Activated T-helper 2 cell treated with anti-CD3 and anti-CD28 coated beads, Interferon-gamma antibody, Interleukin-2, Interleukin-4, amounts not matched to agents 10 μg/mL and 5 μg/mL and 100 μg/mL, durations not matched to agents 14 hours and 24 hours and 36 hours (primary cell): Measurements from ENCODE around the gene FBXO11. TPM values are rescaled to one million over a fixed set of nuclear protein-coding genes. Genes with fewer than 3 reads are reported as not detected.
"Not testable (repeated sequence)": the region's sequence is repeated elsewhere in the genome, so short reads cannot be mapped to it uniquely, and the experiment has no call there.

Source experiments
- DNase-seq: peaks from one replicate; pipeline ENCODE4 v3.0.0; 2021; ENCODE audit warnings: low spot score
- H3K27ac Mint-ChIP-seq: one replicate; pipeline ENCODE4 v1.8.0; 2021; ENCODE audit warnings: mixed read lengths
- H3K27me3 Mint-ChIP-seq: one replicate; pipeline ENCODE4 v1.8.0; 2021; ENCODE audit warnings: low read depth, mixed read lengths
- H3K36me3 Mint-ChIP-seq: one replicate; pipeline ENCODE4 v1.8.0; 2021; ENCODE audit warnings: low read depth, mixed read lengths
- H3K4me1 Mint-ChIP-seq: one replicate; pipeline ENCODE4 v1.8.0; 2021; ENCODE audit warnings: low read depth, mixed read lengths
- H3K4me3 Mint-ChIP-seq: one replicate; pipeline ENCODE4 v1.8.0; 2021; ENCODE audit warnings: low read depth, mild to moderate bottlenecking, moderate library complexity, mixed read lengths
- H3K9me3 Mint-ChIP-seq: one replicate; pipeline ENCODE4 v1.8.0; 2021; ENCODE audit warnings: mixed read lengths
- intact Hi-C: fragments of 100-400 bp; cut with micrococcal nuclease; formaldehyde crosslinking; loops from one replicate; pipeline ENCODE4 v1.15.1; 2023
- total RNA-seq: library from RNA; stranded (reverse); gene quantifications from 2 replicates; pipeline ENCODE4 v1.2.3, GENCODE V29; 2022

FBXO11 gene
- total RNA-seq, 1 donor from 2014 or later = 58.6 TPM

DNA sequence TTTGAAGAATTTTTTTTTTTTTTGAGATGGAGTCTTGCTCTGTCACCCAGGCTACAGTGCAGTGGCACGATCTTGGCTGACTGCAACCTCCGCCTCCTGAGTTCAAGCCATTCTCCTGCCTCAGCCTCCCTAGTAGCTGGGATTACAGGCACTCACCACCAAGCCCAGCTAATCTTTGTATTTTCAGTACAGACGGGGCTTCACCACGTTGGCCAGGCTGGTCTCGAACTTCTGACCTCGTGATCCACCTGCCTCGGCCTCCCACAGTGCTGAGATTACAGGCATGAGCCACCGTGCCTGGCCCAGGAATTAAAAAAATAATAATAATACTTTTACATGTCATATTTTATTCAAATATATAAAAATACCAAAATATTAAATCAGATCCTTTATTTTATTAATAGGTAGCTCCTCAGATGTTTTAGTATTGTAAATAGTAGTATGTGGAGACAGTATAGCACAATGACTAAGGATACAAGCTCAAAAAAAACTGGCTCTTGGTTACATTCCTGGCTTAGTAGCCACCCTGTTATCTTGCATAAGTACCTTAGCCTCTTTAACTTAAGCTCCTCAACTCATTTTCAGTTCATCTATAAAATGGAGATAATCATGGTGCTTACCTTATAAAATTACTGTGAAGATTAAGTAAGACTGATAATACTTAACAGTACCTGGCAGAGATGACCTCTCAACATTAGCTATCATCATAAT is 53.1 kb downstream of the FBXO11 start:
- intact Hi-C loops, DNase-seq, H3K4me3 Mint-ChIP-seq, H3K9me3 Mint-ChIP-seq, H3K27ac Mint-ChIP-seq, H3K27me3 Mint-ChIP-seq: not testable (repeated sequence)
- Mint-ChIP-seq H3K36me3 (peaks cover 15% of the 10 kb centered on the region), H3K4me1 (peaks cover 30% of the 10 kb centered on the region)

DNA sequence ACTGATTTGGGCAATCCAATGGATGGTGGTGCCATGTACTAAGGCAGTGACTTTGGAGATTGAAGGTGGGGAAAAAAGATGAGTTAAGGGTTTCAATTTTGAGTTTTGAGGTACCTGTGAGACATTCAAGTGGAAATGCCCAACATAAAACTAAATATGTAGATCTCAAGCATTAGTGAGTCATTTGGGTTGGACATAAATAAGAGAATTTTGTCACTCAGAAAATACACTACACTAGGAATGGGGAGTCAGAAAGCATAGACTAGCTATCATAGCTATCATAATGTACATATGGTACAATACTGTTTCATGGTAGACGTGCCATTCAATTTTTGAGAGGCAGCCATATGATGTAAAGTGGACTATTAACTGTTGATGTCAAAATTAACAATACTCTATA is 56.1 kb downstream of the FBXO11 start:
- H3K27ac Mint-ChIP-seq = no peak overlapping the region
- DNase-seq = no peak
- intact Hi-C loops = no loop called here
- no peaks in the 10 kb centered on the region for H3K27me3 Mint-ChIP-seq
- H3K4me3 Mint-ChIP-seq = no peak overlapping the region
- peaks cover 9% of the 10 kb centered on the region for H3K4me1 Mint-ChIP-seq
- peaks cover 14% of the 10 kb centered on the region for H3K36me3 Mint-ChIP-seq
- no peaks in the 10 kb centered on the region for H3K9me3 Mint-ChIP-seq

DNA sequence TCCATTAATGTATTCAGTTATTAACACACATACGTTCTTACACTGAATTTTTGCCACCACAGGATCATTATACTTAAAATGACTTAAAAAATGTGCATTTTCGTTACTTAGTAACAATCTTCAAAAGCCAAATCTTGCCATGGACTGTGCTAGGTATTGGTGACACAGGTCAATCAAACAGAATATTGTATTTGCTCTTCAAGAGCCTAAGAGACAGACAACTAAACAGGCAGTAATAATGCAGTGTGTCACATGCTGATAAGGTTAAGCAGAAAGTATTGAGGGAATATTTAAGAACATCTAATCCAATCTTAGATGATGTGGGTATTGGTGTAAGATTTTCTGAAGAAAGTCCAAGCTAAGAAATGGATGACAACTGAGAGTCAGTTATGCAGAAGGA is 56.9 kb downstream of the FBXO11 start:
- H3K4me3 Mint-ChIP-seq = no peak overlapping the region
- H3K4me1 Mint-ChIP-seq = peaks cover 12% of the 10 kb centered on the region

DNA sequence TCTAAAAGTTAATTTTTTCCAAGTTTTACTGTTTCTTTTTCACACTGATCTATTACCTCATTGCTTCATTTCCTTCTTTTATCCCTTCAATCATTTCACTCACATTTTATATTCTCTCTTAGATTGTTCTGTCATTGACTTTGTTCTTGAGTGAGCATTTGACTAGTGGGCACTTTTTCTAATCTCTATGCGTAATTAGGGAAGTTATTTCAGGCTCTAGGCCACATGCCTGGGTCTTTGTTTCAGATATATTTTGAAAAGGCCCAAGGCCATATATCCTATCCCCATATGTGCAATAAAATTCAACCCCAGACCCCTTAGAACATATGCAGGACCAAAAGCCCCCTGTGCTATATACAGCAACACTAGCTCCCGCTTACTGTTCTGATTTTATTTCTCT is 62.1 kb downstream of the FBXO11 start:
- Mint-ChIP-seq H3K27ac (no peak overlapping the region), H3K36me3 (peaks cover 9% of the 10 kb centered on the region), H3K4me1 (peaks cover 19% of the 10 kb centered on the region)

More for the DNA sequence above, 56.9 kb downstream of the FBXO11 start:
- H3K27me3 Mint-ChIP-seq = no peaks in the 10 kb centered on the region
- H3K27ac Mint-ChIP-seq = no peak overlapping the region
- no peaks in the 10 kb centered on the region for H3K9me3 Mint-ChIP-seq
- peaks cover 14% of the 10 kb centered on the region for H3K36me3 Mint-ChIP-seq
- intact Hi-C loops = no loop called here
- no peak for DNase-seq

DNA sequence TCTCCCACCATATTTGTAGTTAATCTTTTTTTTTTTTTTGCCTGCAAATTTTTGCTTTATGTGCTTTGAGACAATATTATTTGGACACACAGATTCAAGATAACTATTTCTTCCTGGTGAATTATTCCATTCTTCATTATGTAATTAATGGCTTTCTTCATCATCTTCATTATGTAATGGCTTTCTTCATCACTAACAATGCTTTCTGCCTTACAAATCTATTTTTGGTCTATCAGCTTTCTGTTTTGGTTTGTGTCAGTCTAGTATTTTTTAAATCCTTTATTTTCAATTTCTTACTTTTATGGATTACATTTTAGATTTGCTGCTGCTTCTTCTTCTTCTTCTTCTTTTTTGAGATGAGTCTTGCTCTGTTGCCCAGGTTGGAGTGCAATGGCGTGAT is 62.9 kb downstream of the FBXO11 start:
- no peak overlapping the region for H3K4me3 Mint-ChIP-seq
- H3K36me3 Mint-ChIP-seq = peaks cover 16% of the 10 kb centered on the region
- DNase-seq = no peak
- no peaks in the 10 kb centered on the region for H3K27me3 Mint-ChIP-seq
- peaks cover 19% of the 10 kb centered on the region for H3K4me1 Mint-ChIP-seq
- H3K9me3 Mint-ChIP-seq = no peaks in the 10 kb centered on the region
- intact Hi-C loops = no loop called here
- H3K27ac Mint-ChIP-seq = no peak overlapping the region

More for the DNA sequence above, 62.1 kb downstream of the FBXO11 start:
- H3K4me3 Mint-ChIP-seq = no peak overlapping the region
- no peaks in the 10 kb centered on the region for H3K9me3 Mint-ChIP-seq
- intact Hi-C loops = no loop called here
- no peaks in the 10 kb centered on the region for H3K27me3 Mint-ChIP-seq
- no peak for DNase-seq

- Mint-ChIP-seq H3K27ac (peak overlapping the region; percentile 22), H3K27me3 (no peaks in the 10 kb centered on the region), H3K9me3 (no peaks in the 10 kb centered on the region), H3K4me1 (peaks cover 19% of the 10 kb centered on the region), H3K36me3 (peaks cover 16% of the 10 kb centered on the region), H3K4me3 (no peak overlapping the region)
- intact Hi-C loops = no loop called here
- DNase-seq = no peak
Measured at GRCh38 chr2:47842846-47843245, 63.5 kb downstream of the FBXO11 start.

- no peak for DNase-seq
- Mint-ChIP-seq H3K27ac (no peak overlapping the region), H3K4me1 (peaks cover 19% of the 10 kb centered on the region), H3K27me3 (no peaks in the 10 kb centered on the region), H3K4me3 (no peak overlapping the region), H3K36me3 (peaks cover 51% of the 10 kb centered on the region), H3K9me3 (no peaks in the 10 kb centered on the region)
- intact Hi-C loops = no loop called here
Measured at GRCh38 chr2:47838686-47839085, 67.6 kb downstream of the FBXO11 start.

- intact Hi-C loops = no loop called here
- no peaks in the 10 kb centered on the region for H3K27me3 Mint-ChIP-seq
- peaks cover 15% of the 10 kb centered on the region for H3K4me1 Mint-ChIP-seq
- no peak overlapping the region for H3K4me3 Mint-ChIP-seq
- H3K27ac Mint-ChIP-seq = no peak overlapping the region
- DNase-seq = no peak
- H3K36me3 Mint-ChIP-seq = peaks cover 51% of the 10 kb centered on the region
- no peaks in the 10 kb centered on the region for H3K9me3 Mint-ChIP-seq
Measured at GRCh38 chr2:47838249-47838648, 68.0 kb downstream of the FBXO11 start.

DNA sequence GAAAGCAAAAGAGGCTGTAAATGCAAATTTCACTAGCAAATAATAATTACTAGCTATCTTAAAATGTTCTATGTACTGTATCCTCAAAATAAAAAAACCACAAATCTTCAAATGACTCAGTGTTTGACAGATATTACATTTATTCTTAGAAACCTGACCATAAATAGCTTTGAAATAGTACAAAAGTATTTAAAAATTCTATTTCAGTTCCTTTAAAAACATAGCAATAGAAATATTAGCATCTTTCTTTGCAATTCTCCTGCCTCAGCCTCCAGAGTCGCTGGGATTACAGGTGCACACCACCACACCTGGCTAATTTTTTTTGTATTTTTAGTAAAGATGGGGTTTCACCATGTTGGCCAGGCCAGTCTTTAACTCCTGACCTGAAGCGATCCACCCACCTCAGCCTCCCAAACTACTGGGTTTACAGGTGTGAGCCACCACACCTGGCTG is 72.8 kb downstream of the FBXO11 start:
- DNase-seq = no peak
- no peaks in the 10 kb centered on the region for H3K9me3 Mint-ChIP-seq
- intact Hi-C loops = no loop called here
- no peak overlapping the region for H3K4me3 Mint-ChIP-seq
- H3K36me3 Mint-ChIP-seq = peaks cover 67% of the 10 kb centered on the region
- H3K4me1 Mint-ChIP-seq = peaks cover 5% of the 10 kb centered on the region
- no peaks in the 10 kb centered on the region for H3K27me3 Mint-ChIP-seq
- H3K27ac Mint-ChIP-seq = no peak overlapping the region

- Mint-ChIP-seq H3K27ac (no peak overlapping the region), H3K4me1 (peaks cover 3% of the 10 kb centered on the region), H3K4me3 (no peak overlapping the region), H3K36me3 (peaks cover 66% of the 10 kb centered on the region), H3K27me3 (no peaks in the 10 kb centered on the region), H3K9me3 (no peaks in the 10 kb centered on the region)
- no peak for DNase-seq
- intact Hi-C loops = no loop called here
Measured at GRCh38 chr2:47822518-47822917, 83.8 kb downstream of the FBXO11 start.

DNA sequence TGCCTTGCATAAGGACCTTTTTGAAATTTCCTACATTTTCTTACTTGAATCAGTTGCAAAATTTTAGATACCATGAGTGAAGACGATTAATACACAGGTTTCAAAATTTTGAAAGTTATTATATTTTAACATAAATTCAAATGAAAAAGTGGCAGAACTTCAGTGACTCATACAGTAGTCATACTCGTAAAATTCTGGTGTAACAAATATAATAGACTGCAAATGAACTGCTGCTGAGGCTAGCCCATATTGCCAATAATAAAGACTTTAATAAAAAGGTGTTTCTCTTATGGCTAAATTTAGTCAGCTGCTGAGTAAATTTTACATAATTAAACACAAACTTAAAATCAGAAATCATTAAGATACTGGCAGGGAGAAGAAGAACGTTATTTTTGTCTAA is 86.5 kb downstream of the FBXO11 start:
- H3K27me3 Mint-ChIP-seq = no peaks in the 10 kb centered on the region
- H3K4me3 Mint-ChIP-seq = no peak overlapping the region
- peaks cover 5% of the 10 kb centered on the region for H3K4me1 Mint-ChIP-seq
- H3K27ac Mint-ChIP-seq = no peak overlapping the region
- peaks cover 73% of the 10 kb centered on the region for H3K36me3 Mint-ChIP-seq
- no peaks in the 10 kb centered on the region for H3K9me3 Mint-ChIP-seq
- intact Hi-C loops = no loop called here
- DNase-seq = no peak

DNA sequence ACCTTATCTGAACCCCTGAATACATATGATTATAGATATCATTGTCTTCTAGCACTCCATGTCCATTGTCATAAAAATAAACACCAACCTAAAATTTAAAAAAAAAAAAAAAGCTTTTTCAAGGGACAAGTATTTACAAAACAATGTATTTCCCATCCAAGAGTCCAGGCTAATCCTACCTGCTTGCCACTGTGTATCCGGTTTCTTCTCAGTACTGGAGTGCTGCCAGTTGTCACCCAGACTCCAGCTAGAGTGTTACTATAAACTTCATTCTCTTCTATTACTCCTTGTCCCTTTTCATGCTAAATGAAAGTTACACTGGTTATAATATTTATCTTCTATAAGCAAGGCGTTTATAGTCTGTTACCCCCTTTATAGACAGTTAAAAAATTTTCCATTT is 87.5 kb downstream of the FBXO11 start:
- Mint-ChIP-seq H3K4me1 (peaks cover 5% of the 10 kb centered on the region), H3K27ac (no peak overlapping the region), H3K4me3 (no peak overlapping the region), H3K36me3 (peaks cover 73% of the 10 kb centered on the region), H3K27me3 (no peaks in the 10 kb centered on the region), H3K9me3 (no peaks in the 10 kb centered on the region)
- DNase-seq = no peak
- intact Hi-C loops = no loop called here

DNA sequence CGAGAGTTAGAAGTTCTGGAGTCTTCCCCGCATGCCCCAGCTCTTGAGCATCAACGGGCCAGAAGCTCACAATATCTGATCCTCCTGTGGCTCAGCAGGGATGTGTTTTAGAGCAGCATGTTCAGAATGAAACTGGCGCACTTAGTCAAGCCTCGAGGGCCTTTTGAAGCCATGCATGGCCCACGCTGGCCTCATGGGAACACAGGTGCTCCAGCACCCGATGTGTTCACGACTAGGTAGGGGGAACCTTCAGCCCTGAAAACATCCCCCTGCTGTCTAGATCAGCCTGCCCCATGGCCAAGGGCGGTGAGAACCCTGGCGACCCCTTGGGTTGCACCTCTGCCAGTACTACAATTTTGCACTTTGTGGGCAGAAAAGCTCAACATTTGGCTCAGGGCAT is 90.5 kb downstream of the FBXO11 start:
- H3K27me3 Mint-ChIP-seq = no peaks in the 10 kb centered on the region
- intact Hi-C loops = no loop called here
- DNase-seq = no peak
- no peak overlapping the region for H3K27ac Mint-ChIP-seq
- H3K4me3 Mint-ChIP-seq = no peak overlapping the region
- peaks cover 85% of the 10 kb centered on the region for H3K36me3 Mint-ChIP-seq
- H3K9me3 Mint-ChIP-seq = no peaks in the 10 kb centered on the region
- H3K4me1 Mint-ChIP-seq = peaks cover 11% of the 10 kb centered on the region
